ENCODE measurements around the gene RTN4. TPM values are rescaled to one million over a fixed set of nuclear protein-coding genes. Genes with fewer than 3 reads are reported as not detected.

RTN4 gene
- polyA plus RNA-seq, 3 donors = 111 to 163 (median 158) TPM

DNA sequence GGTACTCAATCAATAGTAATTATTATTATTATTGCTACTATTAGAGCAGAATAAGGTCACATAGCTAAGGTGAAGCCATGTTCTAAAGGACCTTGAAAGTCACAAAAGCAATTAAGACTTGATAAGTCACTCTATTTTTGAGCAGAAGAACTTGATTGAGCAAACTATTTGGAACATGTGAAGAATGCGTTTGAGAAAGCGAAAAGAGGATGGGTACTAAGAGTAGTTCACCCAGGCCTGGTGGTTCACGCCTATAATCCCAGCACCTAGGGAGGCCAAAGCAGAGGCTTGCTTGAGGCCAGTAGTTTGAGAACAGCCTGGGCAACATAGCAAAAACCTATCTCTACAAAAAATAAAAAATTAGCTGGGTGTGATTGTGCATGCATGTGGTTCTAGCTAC is 7.2 kb upstream of the RTN4 start:
- Mint-ChIP-seq H3K4me1 (peaks cover 20% of the 10 kb centered on the region), H3K36me3 (no peaks in the 10 kb centered on the region), H3K4me3 (no peak overlapping the region), H3K27me3 (ENCODE audit: low read depth in 3 of 3) (no peaks in the 10 kb centered on the region), H3K27ac (no peak overlapping the region), H3K9me3 (peaks cover 0 to 3% (median 0%) of the 10 kb centered on the region in 7 donors)
- H3K27me3 ChIP-seq (ENCODE audit: control insufficient read depth in 2 of 2, insufficient read depth in 2 of 2, low read length in 2 of 2) = no peaks in the 10 kb centered on the region
- peaks cover 16 to 17% of the 10 kb centered on the region in 2 donors for H3K4me1 ChIP-seq (ENCODE audit: control insufficient read depth in 1 of 2, insufficient read depth in 2 of 2, low read length in 2 of 2)
- no peaks in the 10 kb centered on the region for H3K36me3 ChIP-seq (replicated peaks in 1 of 2; ENCODE audit: control insufficient read depth in 1 of 2, insufficient read depth in 2 of 2, low read length in 2 of 2)
- no peak for DNase-seq
- H3K4me3 ChIP-seq (replicated peaks in 1 of 3; ENCODE audit: low read depth in 2 of 3, low read length in 3 of 3) = no peak overlapping the region
- H2AFZ ChIP-seq (ENCODE audit: insufficient read depth, low read depth, low read length, poor library complexity, severe bottlenecking) = no peak overlapping the region
- no CpG with 5 or more reads among the region's 3 CpGs for WGBS (ENCODE audit: insufficient coverage)
- no peaks in the 10 kb centered on the region for H3K9me3 ChIP-seq (replicated peaks in 1 of 2; ENCODE audit: control insufficient read depth in 1 of 2, insufficient read depth in 1 of 2, low read length in 2 of 2)
- TF ChIP-seq, protein P1, sequence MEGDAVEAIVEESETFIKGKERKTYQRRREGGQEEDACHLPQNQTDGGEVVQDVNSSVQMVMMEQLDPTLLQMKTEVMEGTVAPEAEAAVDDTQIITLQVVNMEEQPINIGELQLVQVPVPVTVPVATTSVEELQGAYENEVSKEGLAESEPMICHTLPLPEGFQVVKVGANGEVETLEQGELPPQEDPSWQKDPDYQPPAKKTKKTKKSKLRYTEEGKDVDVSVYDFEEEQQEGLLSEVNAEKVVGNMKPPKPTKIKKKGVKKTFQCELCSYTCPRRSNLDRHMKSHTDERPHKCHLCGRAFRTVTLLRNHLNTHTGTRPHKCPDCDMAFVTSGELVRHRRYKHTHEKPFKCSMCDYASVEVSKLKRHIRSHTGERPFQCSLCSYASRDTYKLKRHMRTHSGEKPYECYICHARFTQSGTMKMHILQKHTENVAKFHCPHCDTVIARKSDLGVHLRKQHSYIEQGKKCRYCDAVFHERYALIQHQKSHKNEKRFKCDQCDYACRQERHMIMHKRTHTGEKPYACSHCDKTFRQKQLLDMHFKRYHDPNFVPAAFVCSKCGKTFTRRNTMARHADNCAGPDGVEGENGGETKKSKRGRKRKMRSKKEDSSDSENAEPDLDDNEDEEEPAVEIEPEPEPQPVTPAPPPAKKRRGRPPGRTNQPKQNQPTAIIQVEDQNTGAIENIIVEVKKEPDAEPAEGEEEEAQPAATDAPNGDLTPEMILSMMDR (IDR thresholded peaks at IDR 0.05) = no peak
- H3K4me2 ChIP-seq (replicated peaks; ENCODE audit: extremely low read depth, low read length, poor library complexity, severe bottlenecking) = no peak overlapping the region
- peaks cover 14% of the 10 kb centered on the region for H3K79me2 ChIP-seq (ENCODE audit: insufficient read depth, low read length)
- H4K20me1 ChIP-seq (ENCODE audit: insufficient read depth, low read length) = no peaks in the 10 kb centered on the region
- no peak overlapping the region for H3K9ac ChIP-seq (ENCODE audit: insufficient read depth, low read length, poor library complexity, severe bottlenecking)
- intact Hi-C loops (cut with micrococcal nuclease) = loop anchor here (10.0 kb wide), 3 partner anchors 47 to 97 kb away; no protein-coding TSS in a partner anchor
- no peak overlapping the region for H3K27ac ChIP-seq (ENCODE audit: low read depth in 1 of 2, low read length in 2 of 2)

DNA sequence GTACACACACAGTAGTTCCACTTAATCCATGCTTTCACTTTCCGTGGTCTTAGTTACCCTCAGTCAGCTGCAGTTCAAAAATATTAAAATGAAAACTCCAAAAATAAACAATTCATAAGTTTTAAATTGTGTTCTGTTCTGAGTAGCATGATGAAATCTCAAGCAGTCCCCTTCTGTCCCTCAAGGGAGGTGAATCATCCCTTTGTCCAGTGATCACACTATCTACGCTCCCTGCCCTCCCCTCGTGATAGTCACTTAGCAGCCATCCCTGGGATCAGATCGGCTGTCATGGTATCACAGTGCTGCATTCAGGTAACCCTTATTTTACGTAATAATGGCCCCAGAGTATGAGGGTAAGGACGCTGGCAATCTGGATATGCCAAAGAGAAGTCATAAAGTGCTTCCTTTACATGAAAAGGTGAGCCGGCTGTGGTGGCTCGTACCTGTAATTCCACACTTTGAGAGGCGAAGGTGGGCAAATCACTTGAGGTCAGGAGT is 5.8 kb upstream of the RTN4 start:
- Mint-ChIP-seq H3K4me3 (no peak overlapping the region), H3K9me3 (no peaks in the 10 kb centered on the region), H3K27ac (peak overlapping the region in 1 of 7 donors; percentile 43), H3K4me1 (peaks cover 21% of the 10 kb centered on the region), H3K27me3 (ENCODE audit: low read depth in 3 of 3) (no peaks in the 10 kb centered on the region), H3K36me3 (no peaks in the 10 kb centered on the region)
- Histone ChIP-seq H3K79me2 (ENCODE audit: insufficient read depth, low read length) (peaks cover 28% of the 10 kb centered on the region), H3K4me3 (replicated peaks in 1 of 3; ENCODE audit: low read depth in 2 of 3, low read length in 3 of 3) (no peak overlapping the region), H3K9ac (ENCODE audit: insufficient read depth, low read length, poor library complexity, severe bottlenecking) (no peak overlapping the region), H3K9me3 (replicated peaks in 1 of 2; ENCODE audit: control insufficient read depth in 1 of 2, insufficient read depth in 1 of 2, low read length in 2 of 2) (no peaks in the 10 kb centered on the region), H4K20me1 (ENCODE audit: insufficient read depth, low read length) (no peaks in the 10 kb centered on the region), H3K4me1 (ENCODE audit: control insufficient read depth in 1 of 2, insufficient read depth in 2 of 2, low read length in 2 of 2) (peaks cover 19 to 20% of the 10 kb centered on the region in 2 donors), H3K27me3 (ENCODE audit: control insufficient read depth in 2 of 2, insufficient read depth in 2 of 2, low read length in 2 of 2) (no peaks in the 10 kb centered on the region), H2AFZ (ENCODE audit: insufficient read depth, low read depth, low read length, poor library complexity, severe bottlenecking) (no peak overlapping the region), H3K4me2 (replicated peaks; ENCODE audit: extremely low read depth, low read length, poor library complexity, severe bottlenecking) (no peak overlapping the region), H3K27ac (ENCODE audit: low read depth in 1 of 2, low read length in 2 of 2) (no peak overlapping the region), H3K36me3 (replicated peaks in 1 of 2; ENCODE audit: control insufficient read depth in 1 of 2, insufficient read depth in 2 of 2, low read length in 2 of 2) (no peaks in the 10 kb centered on the region)
- 86% methylated on average over 6 of the region's 9 CpGs for WGBS (ENCODE audit: insufficient coverage)
- intact Hi-C loops (cut with micrococcal nuclease) = loop anchor here (10.0 kb wide), 3 partner anchors 49 to 99 kb away; no protein-coding TSS in a partner anchor
- DNase-seq = peak in 1 of 3 donors; percentile 68
- TF ChIP-seq, protein P1 (IDR thresholded peaks at IDR 0.05) = no peak
